GM06990 (cell line): ENCODE data around the gene MEX3A.

Experiments used
- DNase-seq: peaks from one replicate; pipeline ENCODE4 v3.0.0-alpha.2; 2011; ENCODE audit not compliant: insufficient read length; ENCODE audit errors: extremely low read depth
- H3K27me3 ChIP-seq: replicated peaks from 2 replicates; pipeline ENCODE4 v1.6.0; 2011; ENCODE audit warnings: low read length; ENCODE audit not compliant: control insufficient read depth, insufficient read depth
- H3K36me3 ChIP-seq: 2 replicates; pipeline ENCODE4 v1.5.1; 2011; ENCODE audit warnings: low read length; ENCODE audit not compliant: control insufficient read depth, insufficient read depth
- H3K4me3 ChIP-seq: replicated peaks from 2 replicates; pipeline ENCODE4 v1.5.1; 2011; ENCODE audit warnings: low read depth, mild to moderate bottlenecking, control low read depth, low read length
- TF ChIP-seq, protein P1 (sequence below): IDR thresholded peaks from 2 replicates; pipeline ENCODE4 v1.5.1; 2011; ENCODE audit warnings: low read length, control low read depth, mild to moderate bottlenecking, inconsistent platforms; ENCODE audit not compliant: insufficient read depth, poor library complexity, severe bottlenecking

The MEX3A gene

DNA sequence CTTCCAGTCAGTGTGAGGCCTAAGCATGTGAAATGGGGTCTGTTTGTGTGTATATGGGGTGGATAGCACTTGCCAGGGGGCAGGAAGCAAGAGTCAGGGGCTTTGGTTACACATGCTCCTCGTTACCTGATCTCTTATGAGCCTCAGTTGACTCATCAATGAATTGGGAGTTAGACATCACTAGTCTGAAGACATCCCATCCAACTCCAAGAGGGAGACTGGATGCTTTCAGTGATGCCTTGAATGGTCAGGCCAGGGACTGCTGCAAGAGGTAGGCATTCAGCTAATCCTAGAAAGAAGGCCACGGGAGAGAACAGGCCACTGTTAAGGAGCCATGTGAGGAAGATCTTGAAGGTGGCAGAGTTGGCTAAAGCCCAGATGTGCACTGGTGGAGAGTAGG lies 15.0 kb downstream of the MEX3A start:
- Histone ChIP-seq H3K4me3 (no peak overlapping the region), H3K27me3 (no peaks in the 10 kb centered on the region; the same call in 1 of the 2 replicates), H3K36me3 (no peaks in the 10 kb centered on the region)
- TF ChIP-seq, protein P1, sequence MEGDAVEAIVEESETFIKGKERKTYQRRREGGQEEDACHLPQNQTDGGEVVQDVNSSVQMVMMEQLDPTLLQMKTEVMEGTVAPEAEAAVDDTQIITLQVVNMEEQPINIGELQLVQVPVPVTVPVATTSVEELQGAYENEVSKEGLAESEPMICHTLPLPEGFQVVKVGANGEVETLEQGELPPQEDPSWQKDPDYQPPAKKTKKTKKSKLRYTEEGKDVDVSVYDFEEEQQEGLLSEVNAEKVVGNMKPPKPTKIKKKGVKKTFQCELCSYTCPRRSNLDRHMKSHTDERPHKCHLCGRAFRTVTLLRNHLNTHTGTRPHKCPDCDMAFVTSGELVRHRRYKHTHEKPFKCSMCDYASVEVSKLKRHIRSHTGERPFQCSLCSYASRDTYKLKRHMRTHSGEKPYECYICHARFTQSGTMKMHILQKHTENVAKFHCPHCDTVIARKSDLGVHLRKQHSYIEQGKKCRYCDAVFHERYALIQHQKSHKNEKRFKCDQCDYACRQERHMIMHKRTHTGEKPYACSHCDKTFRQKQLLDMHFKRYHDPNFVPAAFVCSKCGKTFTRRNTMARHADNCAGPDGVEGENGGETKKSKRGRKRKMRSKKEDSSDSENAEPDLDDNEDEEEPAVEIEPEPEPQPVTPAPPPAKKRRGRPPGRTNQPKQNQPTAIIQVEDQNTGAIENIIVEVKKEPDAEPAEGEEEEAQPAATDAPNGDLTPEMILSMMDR = no peak
- no peak for DNase-seq

DNA sequence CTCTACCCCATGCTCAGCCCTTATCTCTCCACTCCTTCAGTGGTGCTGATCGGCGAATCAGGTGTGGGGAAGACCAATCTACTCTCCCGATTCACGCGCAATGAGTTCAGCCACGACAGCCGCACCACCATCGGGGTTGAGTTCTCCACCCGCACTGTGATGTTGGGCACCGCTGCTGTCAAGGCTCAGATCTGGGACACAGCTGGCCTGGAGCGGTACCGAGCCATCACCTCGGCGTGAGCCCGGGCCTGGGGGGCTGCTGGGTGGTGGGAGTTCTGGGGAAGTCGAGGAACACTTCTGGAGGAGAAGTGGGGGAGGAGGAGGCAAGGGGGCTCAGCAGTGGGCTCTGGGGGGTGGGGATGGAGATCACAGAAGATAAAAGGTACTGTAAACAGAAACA lies 16.4 kb downstream of the MEX3A start:
- H3K27me3 ChIP-seq = no peaks in the 10 kb centered on the region; the same call in 1 of the 2 replicates
- DNase-seq = no peak
- no peaks in the 10 kb centered on the region for H3K36me3 ChIP-seq
- TF ChIP-seq, protein P1 = no peak
- no peak overlapping the region for H3K4me3 ChIP-seq

DNA sequence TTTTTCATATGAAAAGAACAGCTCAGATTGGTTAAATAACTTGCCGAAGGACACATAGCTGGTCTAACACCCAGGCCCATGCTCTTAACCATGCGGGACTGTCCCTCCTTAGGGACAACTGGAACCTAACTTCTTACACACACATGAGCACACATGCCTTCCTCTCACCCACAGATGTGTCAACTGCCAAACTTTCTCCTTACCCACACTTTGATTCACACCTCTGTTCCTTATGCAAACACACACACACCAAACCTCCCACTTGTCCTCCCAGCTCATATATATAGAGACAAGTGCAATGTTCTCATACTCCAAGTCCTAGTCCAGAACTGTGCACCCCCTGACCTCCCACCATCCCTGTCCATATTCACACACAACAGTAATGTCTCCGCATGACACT lies 17.1 kb downstream of the MEX3A start:
- TF ChIP-seq, protein P1 = no peak
- no peak for DNase-seq
- H3K27me3 ChIP-seq = no peaks in the 10 kb centered on the region
- H3K4me3 ChIP-seq = no peak overlapping the region
- H3K36me3 ChIP-seq = no peaks in the 10 kb centered on the region

DNA sequence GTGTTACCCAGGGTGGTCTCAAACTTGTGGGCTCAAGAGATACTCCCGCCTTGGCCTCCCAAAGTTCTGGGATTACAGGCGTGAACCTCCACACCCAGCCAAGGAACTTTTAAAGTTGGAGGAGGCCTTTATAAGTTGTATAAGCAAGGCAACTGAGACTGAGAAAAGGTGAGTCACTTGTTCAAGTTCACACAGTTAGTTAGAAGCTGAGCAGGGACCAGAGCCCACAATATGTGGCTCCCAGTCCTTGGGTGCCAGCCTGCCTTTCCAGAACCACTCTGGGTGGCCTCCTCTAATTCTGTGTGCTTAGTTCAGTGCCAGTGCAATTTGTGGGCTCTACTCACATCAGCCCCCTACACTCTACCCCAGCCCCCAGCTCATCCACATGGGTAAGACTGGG lies 17.6 kb downstream of the MEX3A start:
- H3K36me3 ChIP-seq = no peaks in the 10 kb centered on the region
- DNase-seq = no peak
- H3K27me3 ChIP-seq = no peaks in the 10 kb centered on the region
- no peak overlapping the region for H3K4me3 ChIP-seq
- TF ChIP-seq, protein P1 = no peak

- DNase-seq = no peak
- TF ChIP-seq, protein P1 = no peak
- Histone ChIP-seq H3K27me3 (no peaks in the 10 kb centered on the region), H3K36me3 (no peaks in the 10 kb centered on the region; the same call in none of the 2 replicates), H3K4me3 (no peak overlapping the region)
Observed at GRCh38 chr1:156063997-156064285, 18.3 kb downstream of the MEX3A start.

- TF ChIP-seq, protein P1 = no peak
- no peak overlapping the region for H3K4me3 ChIP-seq
- no peak for DNase-seq
Observed at GRCh38 chr1:156062189-156062588, 20.1 kb downstream of the MEX3A start.

More at GRCh38 chr1:156062189-156062588, 20.1 kb downstream of the MEX3A start:
- Histone ChIP-seq H3K27me3 (no peaks in the 10 kb centered on the region), H3K36me3 (peaks cover 2% of the 10 kb centered on the region)
